OCI-LY1 (cell line): ENCODE measurements around the gene TRIM25.

ENCODE experiments used
- H2AFZ ChIP-seq: fragments of 200-600 bp; sonication (generic), shearing (Covaris generic); 2 replicates; pipeline ENCODE4 v1.6.0; 2014; ENCODE audit warnings: antibody characterized with exemption, mild to moderate bottlenecking, low read length
- H3F3A ChIP-seq: fragments of 200-600 bp; sonication (generic), shearing (Covaris generic); 2 replicates; pipeline ENCODE4 v1.6.0; 2014; ENCODE audit warnings: mild to moderate bottlenecking, antibody characterized with exemption, low read length, moderate library complexity; ENCODE audit not compliant: insufficient read depth
- H3K27ac ChIP-seq: fragments of 200-600 bp; sonication (generic); 2 replicates; pipeline ENCODE4 v1.5.1; 2014; ENCODE audit warnings: low read length, mixed run types, mild to moderate bottlenecking, low read depth; ENCODE audit not compliant: poor library complexity, severe bottlenecking
- H3K27me3 ChIP-seq: fragments of 200-600 bp; sonication (generic); 2 replicates; pipeline ENCODE4 v1.6.0; 2014; ENCODE audit warnings: antibody characterized with exemption, mild to moderate bottlenecking, low read length, moderate library complexity; ENCODE audit not compliant: insufficient read depth
- H3K36me3 ChIP-seq: fragments of 200-600 bp; sonication (generic); 2 replicates; pipeline ENCODE4 v1.6.1; 2014; ENCODE audit warnings: mild to moderate bottlenecking, antibody characterized with exemption, low read length, moderate library complexity, mixed read lengths; ENCODE audit not compliant: insufficient read depth
- H3K4me1 ChIP-seq: fragments of 200-600 bp; sonication (generic); 2 replicates; pipeline ENCODE4 v1.5.1; 2014; ENCODE audit warnings: mild to moderate bottlenecking, low read length, moderate library complexity; ENCODE audit not compliant: insufficient read depth, severe bottlenecking
- H3K4me2 ChIP-seq: fragments of 200-600 bp; sonication (generic), shearing (Covaris generic); 2 replicates; pipeline ENCODE4 v1.6.1; 2014; ENCODE audit warnings: low read length
- H3K4me3 ChIP-seq: fragments of 200-600 bp; sonication (generic); 2 replicates; pipeline ENCODE4 v1.5.1; 2014; ENCODE audit warnings: low read length, low read depth, mild to moderate bottlenecking, mixed read lengths; ENCODE audit not compliant: poor library complexity, severe bottlenecking
- H3K79me2 ChIP-seq: fragments of 200-600 bp; shearing (Covaris generic); 2 replicates; pipeline ENCODE4 v1.6.1; 2016; ENCODE audit warnings: mixed run types, low read length, mixed read lengths; ENCODE audit not compliant: insufficient read depth
- H3K9ac ChIP-seq: fragments of 200-600 bp; sonication (generic), shearing (Covaris generic); 2 replicates; pipeline ENCODE4 v1.6.1; 2014; ENCODE audit warnings: mild to moderate bottlenecking, low read length, mixed read lengths
- H3K9me2 ChIP-seq: fragments of 200-600 bp; sonication (generic), shearing (Covaris generic); 2 replicates; pipeline ENCODE4 v1.6.1; 2014; ENCODE audit warnings: low read depth, mild to moderate bottlenecking, low read length, mixed read lengths
- H3K9me3 ChIP-seq: fragments of 200-600 bp; shearing (Covaris generic); 2 replicates; pipeline ENCODE4 v1.6.1; 2014; ENCODE audit warnings: low read length, mixed read lengths
- H4K20me1 ChIP-seq: fragments of 200-600 bp; sonication (generic), shearing (Covaris generic); 2 replicates; pipeline ENCODE4 v1.6.0; 2016; ENCODE audit warnings: mild to moderate bottlenecking, low read length; ENCODE audit not compliant: insufficient read depth
- EZH2 ChIP-seq: fragments of 200-600 bp; sonication (generic), shearing (Covaris generic); IDR thresholded peaks from 2 replicates; pipeline ENCODE4 v1.8.0; 2017; ENCODE audit warnings: borderline replicate concordance, mixed run types, mild to moderate bottlenecking, antibody characterized with exemption, low read length, moderate library complexity, mixed read lengths
- TF ChIP-seq, protein P1 (sequence below): fragments of 200-600 bp; sonication (generic), shearing (Covaris generic); IDR thresholded peaks from 2 replicates; pipeline ENCODE4 v1.5.1; 2017; ENCODE audit warnings: mild to moderate bottlenecking, antibody characterized with exemption, low read length, moderate library complexity, mixed read lengths

TRIM25 gene

DNA sequence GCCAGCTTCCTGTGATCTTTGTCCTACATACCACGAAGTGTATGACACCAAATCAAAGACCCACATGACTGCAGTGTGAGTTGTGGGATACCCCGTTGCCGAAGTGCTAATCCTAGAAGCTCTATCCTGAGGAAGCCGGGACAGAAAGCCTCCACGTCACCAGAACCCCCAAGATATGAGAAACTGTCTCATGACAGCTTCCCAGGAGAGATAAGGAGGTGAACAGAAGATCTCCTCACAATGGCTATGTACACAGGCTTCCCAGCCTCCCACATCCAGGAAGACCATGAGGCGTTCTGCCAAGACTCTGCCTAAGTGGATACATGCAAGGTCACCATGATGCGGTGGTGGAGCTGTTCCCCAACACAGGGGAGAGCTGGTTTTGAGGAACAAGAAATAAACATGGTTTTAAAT lies 37.1 kb downstream of the TRIM25 start:
- Histone ChIP-seq H3K79me2 (no peaks in the 10 kb centered on the region), H3K9me3 (no peaks in the 10 kb centered on the region), H3K4me2 (no peak overlapping the region), H3K4me3 (no peak overlapping the region), H3K36me3 (no peaks in the 10 kb centered on the region), H3K4me1 (no peaks in the 10 kb centered on the region), H4K20me1 (no peaks in the 10 kb centered on the region), H3K9me2 (no peaks in the 10 kb centered on the region), H3K9ac (no peak overlapping the region), H3K27me3 (no peaks in the 10 kb centered on the region), H3K27ac (no peak overlapping the region), H2AFZ (no peak overlapping the region), H3F3A (no peaks in the 10 kb centered on the region)
- TF ChIP-seq EZH2: no peak
- TF ChIP-seq, protein P1, sequence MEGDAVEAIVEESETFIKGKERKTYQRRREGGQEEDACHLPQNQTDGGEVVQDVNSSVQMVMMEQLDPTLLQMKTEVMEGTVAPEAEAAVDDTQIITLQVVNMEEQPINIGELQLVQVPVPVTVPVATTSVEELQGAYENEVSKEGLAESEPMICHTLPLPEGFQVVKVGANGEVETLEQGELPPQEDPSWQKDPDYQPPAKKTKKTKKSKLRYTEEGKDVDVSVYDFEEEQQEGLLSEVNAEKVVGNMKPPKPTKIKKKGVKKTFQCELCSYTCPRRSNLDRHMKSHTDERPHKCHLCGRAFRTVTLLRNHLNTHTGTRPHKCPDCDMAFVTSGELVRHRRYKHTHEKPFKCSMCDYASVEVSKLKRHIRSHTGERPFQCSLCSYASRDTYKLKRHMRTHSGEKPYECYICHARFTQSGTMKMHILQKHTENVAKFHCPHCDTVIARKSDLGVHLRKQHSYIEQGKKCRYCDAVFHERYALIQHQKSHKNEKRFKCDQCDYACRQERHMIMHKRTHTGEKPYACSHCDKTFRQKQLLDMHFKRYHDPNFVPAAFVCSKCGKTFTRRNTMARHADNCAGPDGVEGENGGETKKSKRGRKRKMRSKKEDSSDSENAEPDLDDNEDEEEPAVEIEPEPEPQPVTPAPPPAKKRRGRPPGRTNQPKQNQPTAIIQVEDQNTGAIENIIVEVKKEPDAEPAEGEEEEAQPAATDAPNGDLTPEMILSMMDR: no peak

GRCh38 chr17:56870081-56870651 lies 43.7 kb downstream of the TRIM25 start:
- Histone ChIP-seq H3K4me1 (no peaks in the 10 kb centered on the region), H3F3A (no peaks in the 10 kb centered on the region), H3K9ac (no peak overlapping the region), H2AFZ (no peak overlapping the region), H3K4me3 (no peak overlapping the region), H3K9me2 (no peaks in the 10 kb centered on the region), H3K79me2 (no peaks in the 10 kb centered on the region), H3K9me3 (no peaks in the 10 kb centered on the region), H4K20me1 (no peaks in the 10 kb centered on the region), H3K27me3 (no peaks in the 10 kb centered on the region), H3K4me2 (no peak overlapping the region), H3K27ac (no peak overlapping the region), H3K36me3 (peaks cover 18% of the 10 kb centered on the region)
- TF ChIP-seq, protein P1: no peak
- no peak for TF ChIP-seq EZH2

- TF ChIP-seq, protein P1: no peak
- no peak for TF ChIP-seq EZH2
- no peak overlapping the region for H2AFZ ChIP-seq
- peaks cover 23% of the 10 kb centered on the region for H3K36me3 ChIP-seq
- H3K9me2 ChIP-seq: no peaks in the 10 kb centered on the region
- no peaks in the 10 kb centered on the region for H4K20me1 ChIP-seq
- no peak overlapping the region for H3K9ac ChIP-seq
- H3K4me3 ChIP-seq: no peak overlapping the region
- H3K27ac ChIP-seq: no peak overlapping the region
- H3K79me2 ChIP-seq: no peaks in the 10 kb centered on the region
- H3F3A ChIP-seq: no peaks in the 10 kb centered on the region
- no peaks in the 10 kb centered on the region for H3K4me1 ChIP-seq
- no peak overlapping the region for H3K4me2 ChIP-seq
- H3K9me3 ChIP-seq: no peaks in the 10 kb centered on the region
- no peaks in the 10 kb centered on the region for H3K27me3 ChIP-seq
These were observed 45.1 kb downstream of the TRIM25 start for GRCh38 chr17:56868716-56869115.
